Activated B cell treated with CpG ODN at 0.5 μM for 24 hours (primary cell): ENCODE measurements around the gene TRAF2. TPM values are rescaled to one million over a fixed set of nuclear protein-coding genes. Genes with fewer than 3 reads are reported as not detected.

Experiments used
- ATAC-seq: fragments of 200-7000 bp; cut with Tn5 transposase; one replicate; pipeline ENCODE4 v1.10.0; 2021; ENCODE audit warnings: low read depth, mild to moderate bottlenecking, moderate library complexity
- CTCF ChIA-PET: fragments of 350-600 bp; sonication (Branson Sonifier 250); formaldehyde crosslinking; loops from one replicate; lab custom pipeline; 2021; ENCODE audit warnings: antibody characterized with exemption; lab: Charles Lee
- POLR2A ChIA-PET: fragments of 350-600 bp; sonication (Branson Sonifier 250); formaldehyde crosslinking; loops from one replicate; lab custom pipeline; 2021; ENCODE audit warnings: antibody characterized with exemption; lab: Charles Lee
- DNase-seq: peaks from one replicate; pipeline ENCODE4 v3.0.0; 2022
- H3K27ac Mint-ChIP-seq: one replicate; pipeline ENCODE4 v1.8.0; 2020; ENCODE audit warnings: mixed read lengths
- H3K27me3 Mint-ChIP-seq: one replicate; pipeline ENCODE4 v1.8.0; 2021; ENCODE audit warnings: mixed read lengths
- H3K36me3 Mint-ChIP-seq: one replicate; pipeline ENCODE4 v1.8.0; 2021; ENCODE audit warnings: low read depth, mixed read lengths
- H3K4me1 Mint-ChIP-seq: one replicate; pipeline ENCODE4 v1.8.0; 2021; ENCODE audit warnings: mixed read lengths
- H3K4me3 Mint-ChIP-seq: one replicate; pipeline ENCODE4 v1.8.0; 2020; ENCODE audit warnings: mild to moderate bottlenecking, mixed read lengths
- H3K9me3 Mint-ChIP-seq: one replicate; pipeline ENCODE4 v1.8.0; 2020; ENCODE audit warnings: mixed read lengths
- CTCF ChIP-seq: fragments of 200-600 bp; IDR thresholded peaks from one replicate; pipeline ENCODE4 v1.8.0; 2022; ENCODE audit warnings: antibody characterized with exemption, mild to moderate bottlenecking
- intact Hi-C: fragments of 100-400 bp; cut with micrococcal nuclease; formaldehyde crosslinking; loops from one replicate; pipeline ENCODE4 v1.15.1; 2024
- total RNA-seq: library from RNA; stranded (reverse); gene quantifications from 2 replicates; pipeline ENCODE4 v1.2.3, GENCODE V29; 2022

Gene TRAF2
- total RNA-seq, 1 donor from 2014 or later: 58.2 TPM

- POLR2A ChIA-PET: interaction anchor here (0.7 to 2.2 kb wide), 12 partner anchors 16 to 393 kb away, joined by 3 to 13 read pairs (median 4); partner anchors contain the start of genes C8G, EDF1, FBXW5 and PAXX
- no peak for DNase-seq
- Mint-ChIP-seq H3K4me3 (peak overlapping the region; percentile 95), H3K27ac (no peak overlapping the region), H3K9me3 (no peaks in the 10 kb centered on the region), H3K36me3 (no peaks in the 10 kb centered on the region), H3K27me3 (peaks cover 6% of the 10 kb centered on the region), H3K4me1 (peaks cover 26% of the 10 kb centered on the region)
- TF ChIP-seq CTCF: no peak
- intact Hi-C loops: loop anchor here (1.0 to 10.0 kb wide), 7 partner anchors 18 to 316 kb away; partner anchors contain the start of genes EDF1, FBXW5, PAXX and RABL6
- CTCF ChIA-PET: no interaction called here
- ATAC-seq: peak; percentile 1
Observed at GRCh38 chr9:136848393-136849037, 37.8 kb upstream of the TRAF2 start.

GRCh38 chr9:136849038-136849959 lies 37.0 kb upstream of the TRAF2 start, which contains the start of gene PHPT1:
Gene PHPT1, plus strand, starts transcription at chr9:136849409. Its CDS starts 22 bp downstream, at chr9:136849431.
- Mint-ChIP-seq H3K9me3 (no peaks in the 10 kb centered on the region), H3K4me1 (peaks cover 27% of the 10 kb centered on the region), H3K27ac (peak within 1 kb of the TSS; percentile 93), H3K27me3 (peaks cover 6% of the 10 kb centered on the region), H3K4me3 (peak within 1 kb of the TSS; percentile 95), H3K36me3 (no peaks in the 10 kb centered on the region)
- ChIA-PET POLR2A (interaction anchor here (0.7 to 2.2 kb wide), 8 partner anchors 15 to 186 kb away, joined by 3 to 7 read pairs (median 4); partner anchors contain the start of genes EDF1, PAXX and TRAF2), CTCF (no interaction called here)
- DNase-seq (peak; percentile 94), ATAC-seq (peak; percentile 94)
- intact Hi-C loops: loop anchor here (1.0 to 10.0 kb wide), 7 partner anchors 17 to 316 kb away; partner anchors contain the start of genes EDF1, FBXW5, PAXX and RABL6
- no peak for TF ChIP-seq CTCF

GRCh38 chr9:136849960-136850865 lies 36.1 kb upstream of the TRAF2 start:
- POLR2A ChIA-PET: interaction anchor here (0.8 to 1.2 kb wide), 2 partner anchors 33 to 36 kb away, joined by 3 read pairs; partner anchors contain the start of gene TRAF2
- peak overlapping the region; percentile 95 for H3K4me3 Mint-ChIP-seq
- H3K27me3 Mint-ChIP-seq: peaks cover 6% of the 10 kb centered on the region
- H3K4me1 Mint-ChIP-seq: peaks cover 26% of the 10 kb centered on the region
- CTCF ChIA-PET: no interaction called here
- no peak for TF ChIP-seq CTCF
- H3K36me3 Mint-ChIP-seq: no peaks in the 10 kb centered on the region
- H3K27ac Mint-ChIP-seq: no peak overlapping the region
- ATAC-seq (no peak), DNase-seq (no peak)
- intact Hi-C loops: loop anchor here (1.0 to 10.0 kb wide), 7 partner anchors 16 to 315 kb away; partner anchors contain the start of genes EDF1, FBXW5, PAXX and RABL6
- no peaks in the 10 kb centered on the region for H3K9me3 Mint-ChIP-seq

GRCh38 chr9:136850866-136851775 lies 35.2 kb upstream of the TRAF2 start:
- H3K36me3 Mint-ChIP-seq: no peaks in the 10 kb centered on the region
- CTCF ChIA-PET: no interaction called here
- no peak for DNase-seq
- POLR2A ChIA-PET: interaction anchor here (1.2 kb wide), 1 partner anchor 32 kb away, joined by 3 read pairs; no protein-coding TSS in a partner anchor
- H3K27ac Mint-ChIP-seq: no peak overlapping the region
- H3K4me3 Mint-ChIP-seq: no peak overlapping the region
- H3K27me3 Mint-ChIP-seq: peaks cover 6% of the 10 kb centered on the region
- TF ChIP-seq CTCF: no peak
- intact Hi-C loops: no loop called here
- no peaks in the 10 kb centered on the region for H3K9me3 Mint-ChIP-seq
- no peak for ATAC-seq
- peaks cover 25% of the 10 kb centered on the region for H3K4me1 Mint-ChIP-seq
